ENCODE measurements around the gene MAL.
"Not testable (repeated sequence)": the region's sequence is repeated elsewhere in the genome, so short reads cannot be mapped to it uniquely, and the experiment has no call there.

The MAL gene

DNA sequence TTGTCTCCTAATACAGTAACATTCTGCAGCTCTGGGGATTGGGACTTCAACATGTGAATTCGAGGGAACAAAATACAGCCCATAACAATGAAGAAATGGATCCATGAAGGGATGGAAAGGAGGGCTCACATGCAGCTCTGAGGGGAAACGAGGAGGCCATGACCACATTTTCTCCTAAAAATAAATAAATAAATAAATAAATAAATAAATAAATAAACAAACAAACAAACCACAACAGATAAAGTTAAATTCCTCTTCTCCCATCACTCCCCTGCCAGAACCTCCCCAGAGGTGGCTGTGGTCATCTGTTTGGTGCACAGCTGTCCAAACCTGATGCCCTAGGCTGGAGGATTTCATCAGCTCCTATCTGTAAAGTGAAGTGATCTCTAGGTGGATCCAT is 42.7 kb downstream of the MAL start:
- DNase-seq: no peak

DNA sequence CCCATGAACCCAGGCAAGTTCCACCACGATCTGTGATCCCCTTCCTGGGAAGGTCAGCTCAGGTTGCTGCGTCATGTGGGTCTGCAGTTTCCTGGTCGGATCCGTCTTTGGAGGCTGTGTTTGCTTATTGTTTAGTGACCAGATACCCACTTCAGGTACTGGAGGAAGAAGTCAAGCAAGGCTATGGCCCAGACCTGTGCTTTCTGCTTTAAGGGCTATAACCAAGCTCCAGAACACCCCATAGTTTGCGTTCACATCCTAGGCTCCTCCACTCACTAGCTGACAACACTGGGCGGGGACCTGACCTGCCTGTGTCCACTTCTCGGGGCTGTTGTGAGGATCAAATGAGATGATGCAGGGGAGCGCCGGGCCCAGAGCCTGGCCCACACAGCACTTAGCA is 44.0 kb downstream of the MAL start:
- DNase-seq: no peak

DNA sequence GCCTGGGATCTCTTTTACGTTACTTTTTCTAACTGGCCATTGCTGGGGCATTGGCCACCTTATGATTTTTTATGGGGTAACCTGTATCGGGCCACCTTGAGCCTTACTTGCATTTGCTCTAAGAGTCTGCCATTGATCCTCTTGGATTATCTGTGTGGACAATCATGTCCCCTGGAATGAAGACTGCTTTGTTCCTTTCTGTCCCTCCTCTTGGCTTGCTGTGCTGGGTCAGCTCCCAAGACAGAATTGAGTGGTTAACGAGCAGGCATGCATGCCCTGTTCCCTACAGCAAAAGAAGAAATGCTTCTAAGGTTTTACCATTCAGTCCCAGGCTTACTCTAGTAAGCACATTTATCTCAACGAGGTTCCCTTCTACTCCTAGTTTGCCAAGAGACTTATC is 46.3 kb downstream of the MAL start:
- DNase-seq: no peak

DNA sequence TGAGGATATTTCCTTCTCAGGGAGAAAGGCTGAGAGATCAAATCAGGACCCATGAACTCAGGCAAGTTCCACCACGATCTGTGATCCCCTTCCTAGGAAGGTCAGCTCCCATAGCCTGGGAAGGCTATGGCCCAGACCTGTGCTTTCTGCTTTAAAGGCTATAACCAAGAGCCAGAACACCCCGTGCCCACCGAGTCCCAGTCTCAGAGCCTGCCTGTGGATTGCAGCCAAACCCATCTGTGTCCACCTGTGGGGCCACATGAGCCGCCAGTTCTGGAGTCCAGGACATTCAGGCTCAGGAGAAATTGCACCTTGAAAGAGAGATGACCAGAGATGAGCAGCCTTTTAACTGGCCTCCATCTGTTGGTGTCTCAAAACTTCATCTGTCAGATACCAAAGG is 46.9 kb downstream of the MAL start:
- DNase-seq: no peak

DNA sequence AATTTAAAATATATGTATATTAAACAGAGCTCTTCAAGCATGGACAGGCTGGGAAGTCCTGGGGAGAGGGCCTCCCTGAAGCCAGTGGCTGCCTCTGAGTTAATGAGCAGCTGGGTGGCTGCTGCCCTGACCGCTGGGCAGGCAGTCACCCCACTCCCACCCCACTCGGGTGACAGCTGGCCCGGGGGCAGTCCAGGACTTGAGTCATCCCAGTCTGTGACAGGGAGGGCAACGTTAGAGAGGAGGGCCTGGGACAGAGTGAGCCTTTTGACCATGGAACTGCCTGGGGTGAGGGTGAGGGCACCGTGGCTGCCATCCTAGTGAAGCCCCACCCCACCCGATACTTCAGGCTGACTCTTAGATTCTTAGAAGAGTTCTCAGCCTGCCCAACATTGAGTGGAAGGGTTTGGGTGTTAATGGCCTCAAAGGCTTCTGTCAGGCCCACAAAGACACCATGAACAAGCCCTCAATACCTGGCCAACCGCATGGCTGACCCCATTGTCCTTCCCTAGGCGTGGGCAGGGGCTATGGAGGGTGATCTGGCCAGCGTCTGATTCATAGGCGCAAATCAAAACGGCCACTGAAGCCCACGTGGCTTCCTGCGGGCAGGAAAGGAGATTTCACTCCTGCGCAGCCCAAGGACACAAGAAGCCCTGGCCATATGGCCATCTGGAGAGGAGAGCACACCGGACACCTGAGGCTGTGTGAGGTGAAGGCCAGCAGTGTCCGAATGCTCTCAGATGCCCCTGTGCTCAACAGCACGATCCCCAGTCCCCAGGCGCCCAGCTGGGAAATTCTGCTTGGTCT is 48.6 kb downstream of the MAL start:
- DNase-seq: no peak

DNA sequence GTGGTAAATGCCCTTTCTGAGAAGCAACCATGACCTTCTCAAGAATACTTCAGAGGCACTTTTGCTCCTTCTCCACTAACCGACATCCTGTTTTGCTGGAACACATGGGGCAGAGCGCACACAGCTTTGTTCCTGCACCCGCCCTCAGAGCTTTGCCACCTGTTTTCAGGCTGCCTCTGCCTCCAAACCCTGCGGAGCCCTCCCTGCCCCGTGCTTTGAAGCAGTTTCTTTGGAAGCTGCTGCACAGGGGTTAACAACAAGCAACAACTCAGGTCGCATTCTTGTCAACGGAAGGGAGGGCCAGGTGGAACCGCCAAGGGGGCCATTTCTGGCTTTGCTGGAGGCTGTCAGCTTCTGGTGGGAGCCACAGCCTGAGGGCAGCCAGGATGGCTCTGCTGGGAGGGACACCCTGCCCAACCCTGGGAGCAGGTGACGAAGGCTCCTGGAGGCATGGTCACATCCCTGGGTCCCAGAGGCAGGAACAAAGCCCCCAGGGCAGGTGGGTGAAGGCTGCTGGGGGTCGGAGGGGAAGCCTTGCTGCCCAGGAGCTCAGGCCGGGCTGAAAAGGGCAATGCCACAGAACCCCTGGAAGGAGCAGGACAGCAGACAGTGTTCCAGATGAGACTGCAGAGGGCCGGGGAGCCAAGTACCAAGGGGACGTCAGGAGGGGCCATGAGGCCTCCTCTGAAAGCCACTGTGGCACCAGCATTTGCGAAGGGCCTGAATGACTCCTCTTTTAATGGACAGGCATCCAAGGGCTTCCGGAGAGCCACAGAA is 49.3 kb downstream of the MAL start:
- DNase-seq: no peak

DNA sequence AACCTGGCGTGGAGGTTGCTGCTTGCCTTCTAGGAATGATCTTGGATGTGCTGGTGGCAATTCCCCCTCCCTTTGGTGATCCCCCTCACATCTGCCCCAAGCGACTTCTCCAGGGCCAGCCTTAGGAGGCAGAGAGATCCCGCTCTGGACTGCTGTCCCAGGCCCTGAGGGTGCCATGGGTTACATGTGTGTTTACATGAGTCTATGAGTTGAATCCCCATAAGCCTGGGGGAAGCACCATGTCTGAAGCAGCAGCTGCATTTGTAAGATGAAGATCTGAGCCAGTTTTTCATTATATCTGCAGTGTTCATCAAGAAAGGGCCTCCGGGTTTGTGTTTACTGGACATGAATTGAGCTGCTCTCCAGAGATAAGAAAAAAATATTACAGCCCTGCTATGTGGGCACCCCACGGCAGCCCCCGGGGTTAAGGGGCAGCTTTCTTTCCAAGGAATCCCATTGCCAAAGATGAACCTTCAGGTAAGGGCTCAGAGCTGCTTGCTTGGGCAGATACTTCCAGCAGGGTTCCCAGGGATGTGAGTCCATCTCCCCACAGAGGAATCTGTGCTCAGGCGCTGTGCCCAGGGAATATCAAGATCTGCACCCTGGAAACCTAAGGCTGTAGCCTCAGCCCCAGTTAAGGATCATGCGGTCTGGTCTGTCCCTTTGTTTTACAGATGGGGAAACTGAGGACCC is 50.1 kb downstream of the MAL start:
- DNase-seq: no peak

DNA sequence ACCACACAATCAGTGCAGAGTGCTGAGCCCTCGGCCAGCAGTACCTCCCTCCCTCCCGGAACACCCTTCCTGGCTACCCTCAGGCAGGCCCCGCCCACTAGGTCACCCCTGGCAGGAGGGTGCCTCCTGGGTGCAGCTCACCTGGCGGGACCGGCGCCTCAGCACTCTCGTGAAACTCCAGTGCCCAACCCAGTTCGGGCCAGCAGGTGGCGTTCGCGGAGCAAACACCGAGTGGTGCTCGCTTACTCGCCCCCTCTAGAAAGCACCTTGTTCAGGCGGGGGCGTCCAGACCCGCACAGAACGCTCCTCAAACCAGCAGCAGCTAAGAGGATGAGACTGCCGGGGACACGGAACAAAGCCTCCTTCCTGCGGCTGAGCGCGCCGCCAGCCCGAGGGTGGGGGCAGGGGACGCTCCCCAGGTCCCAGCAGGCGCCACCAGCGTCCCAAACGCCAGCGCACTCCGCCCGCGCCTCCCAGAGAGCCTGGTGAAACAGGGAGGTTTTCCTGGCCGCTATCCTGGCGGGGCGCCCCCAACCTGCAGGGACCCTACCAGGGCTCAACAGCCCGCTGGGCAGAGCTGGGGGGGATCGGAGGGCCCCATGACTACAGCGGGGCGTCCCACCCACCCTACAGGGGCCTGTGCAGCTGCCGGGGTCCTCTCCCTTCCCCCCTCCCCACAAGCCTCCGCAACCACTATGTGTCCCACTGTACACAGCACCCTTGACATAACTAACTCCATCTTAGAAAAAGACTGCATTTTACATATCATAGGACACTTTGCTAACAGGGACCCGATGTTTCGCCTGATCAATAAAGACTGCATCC is 51.4 kb downstream of the MAL start:
- no peak for DNase-seq

DNA sequence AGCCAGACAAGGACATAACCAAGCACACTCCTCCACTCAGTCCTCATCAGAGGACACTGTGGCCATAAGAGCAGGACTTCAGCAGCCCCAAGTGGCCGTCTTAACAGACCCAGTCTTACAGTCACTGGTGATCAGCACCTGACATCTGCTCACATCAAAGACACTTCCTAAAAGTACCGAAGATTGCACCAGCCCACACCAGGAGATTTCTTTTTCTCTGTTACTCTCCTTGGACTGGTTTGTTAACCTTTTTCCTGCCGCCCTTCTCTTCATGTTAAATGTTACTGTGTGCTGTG is 52.0 kb downstream of the MAL start:
- DNase-seq: no peak

DNA sequence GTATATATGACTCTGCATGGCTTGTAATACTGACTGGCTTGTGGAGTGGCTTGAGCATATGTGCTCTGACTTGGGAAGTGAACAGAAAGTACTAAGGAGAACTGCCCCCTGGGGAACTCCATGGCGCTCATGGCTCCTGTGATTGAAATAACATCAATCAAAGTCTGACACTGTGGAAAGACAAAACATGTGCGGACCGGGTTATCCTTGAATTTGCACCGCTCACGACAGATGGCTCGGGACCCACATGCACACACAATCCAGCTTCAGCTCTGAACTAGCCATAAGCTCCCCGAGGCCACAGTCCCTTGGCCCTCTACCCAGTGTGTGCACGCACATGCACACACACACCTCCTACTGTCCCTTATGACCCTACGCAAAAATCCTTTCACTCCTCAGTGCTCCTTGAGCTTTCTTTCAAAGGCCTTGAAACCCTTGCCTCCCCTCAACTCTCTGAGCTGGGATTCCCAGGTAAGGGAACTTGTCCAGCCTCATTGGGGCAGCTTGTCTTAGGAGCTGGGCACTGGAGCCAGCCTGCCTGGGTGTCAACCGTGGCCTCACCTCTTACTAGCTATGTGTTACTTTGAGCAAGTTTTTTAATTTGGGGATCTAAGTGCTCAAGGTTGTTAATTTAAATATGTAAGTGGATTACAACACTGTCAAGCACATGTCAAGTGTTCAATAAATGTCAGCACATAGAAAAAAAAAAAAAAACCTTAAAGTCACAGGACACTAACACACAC is 52.5 kb downstream of the MAL start:
- DNase-seq: no peak

DNA sequence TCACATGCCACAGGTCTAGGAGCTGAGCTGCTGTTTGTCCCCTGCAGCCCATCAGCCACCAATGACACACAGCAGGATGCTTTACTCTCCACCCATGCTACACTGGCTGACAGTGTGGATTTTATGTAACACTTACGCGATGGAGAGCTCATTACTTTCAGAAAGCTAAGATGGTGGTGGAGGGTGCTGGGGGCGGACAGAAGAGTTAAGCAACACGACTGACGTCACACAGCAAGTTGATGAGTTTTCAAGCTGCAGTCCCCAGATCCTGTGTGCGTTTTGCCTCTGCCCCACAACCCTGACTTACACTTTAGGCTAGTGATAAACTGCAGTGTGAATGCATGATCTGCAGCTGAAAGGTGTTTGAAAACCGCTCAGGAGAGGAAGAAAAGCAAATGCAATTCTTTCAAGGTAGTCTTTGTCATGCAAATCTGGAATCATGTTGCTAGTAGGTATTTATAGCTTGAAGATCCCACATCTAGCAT is 53.7 kb downstream of the MAL start:
- DNase-seq: no peak

DNA sequence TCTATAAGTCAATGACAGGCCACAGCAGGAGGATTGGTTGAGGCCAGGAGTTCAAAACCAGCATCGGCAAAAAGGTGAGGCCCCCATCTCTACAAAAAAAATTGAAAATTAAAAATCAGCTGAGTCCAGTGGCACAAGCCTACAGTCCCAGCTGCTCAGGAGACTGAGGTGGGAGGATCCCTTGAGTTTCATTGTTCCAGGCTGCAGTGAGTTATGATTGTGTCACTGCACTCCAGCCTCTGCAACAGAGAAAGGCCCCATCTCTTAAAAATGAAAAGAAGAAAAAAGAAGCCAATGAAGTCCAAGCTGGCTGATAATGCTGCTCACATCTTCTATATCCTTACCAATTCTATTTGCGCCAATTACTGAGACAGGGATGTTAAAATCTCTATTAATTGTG is 57.0 kb downstream of the MAL start:
- DNase-seq: no peak

DNA sequence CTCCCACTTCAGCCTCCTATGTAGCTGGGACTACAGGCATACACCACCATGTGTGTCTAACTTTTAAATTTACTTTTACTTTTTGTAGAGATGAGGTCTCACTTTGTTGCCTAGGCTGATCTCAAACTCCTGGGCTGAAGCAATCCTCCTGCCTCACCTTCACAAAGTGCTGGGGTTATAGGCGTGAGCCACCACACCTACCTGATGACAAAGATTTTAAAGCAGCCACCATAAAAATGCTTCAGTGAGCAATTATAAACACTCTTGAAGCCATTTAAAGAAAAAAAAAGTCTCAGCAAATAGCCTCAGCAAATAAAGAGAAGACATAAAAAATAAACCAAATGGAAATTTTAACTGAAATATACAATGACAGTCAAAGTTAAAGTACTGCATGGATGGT is 60.5 kb downstream of the MAL start:
- DNase-seq: no peak

DNA sequence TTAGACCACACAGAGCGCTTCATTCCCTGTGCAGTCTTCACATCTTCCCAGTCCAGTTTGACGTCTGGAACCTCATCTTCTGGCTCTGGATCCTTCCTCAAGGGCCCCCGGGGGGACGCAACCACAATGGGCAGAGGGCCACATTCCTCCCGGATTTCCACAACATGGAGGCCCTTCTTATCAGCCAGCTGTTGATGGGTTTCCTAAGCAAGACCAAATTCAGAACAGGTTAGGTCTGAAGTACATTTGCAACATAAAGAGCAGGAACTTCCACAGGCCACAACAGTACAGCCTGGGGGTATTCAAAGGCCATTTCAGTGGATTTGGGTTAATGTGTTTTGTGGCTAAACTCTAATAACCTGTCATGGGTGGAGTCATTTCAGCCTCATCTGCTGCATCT is 61.9 kb downstream of the MAL start:
- DNase-seq: no peak

DNA sequence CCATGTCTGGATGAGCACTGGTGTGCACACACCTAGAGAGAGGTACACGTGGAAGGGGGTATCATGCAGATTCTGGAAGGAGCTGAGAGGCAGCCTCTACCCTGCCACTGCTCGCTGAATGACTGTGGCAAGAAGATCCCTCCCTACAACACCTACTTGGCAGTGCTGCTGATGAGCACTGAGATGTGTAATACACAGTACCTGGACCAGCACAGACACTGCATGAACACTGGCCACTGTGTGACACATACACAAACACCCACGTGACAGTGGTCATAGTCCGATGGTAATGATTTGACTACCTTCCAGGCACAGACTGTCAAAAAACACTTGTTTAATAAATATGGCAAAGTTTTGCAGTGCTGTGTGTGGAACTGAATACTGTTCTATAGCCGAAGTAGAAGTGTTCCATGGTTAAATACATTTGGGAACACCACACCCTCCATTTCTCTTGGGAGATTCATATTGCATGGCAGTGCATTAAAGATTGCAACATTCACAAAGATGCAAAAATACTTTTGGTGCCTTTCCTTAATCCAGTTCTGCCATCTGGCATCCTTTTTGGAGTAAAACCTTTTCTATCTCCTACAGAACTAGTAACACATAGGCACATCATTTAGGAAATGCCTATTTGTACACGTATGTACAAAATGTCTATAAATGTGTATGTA is 66.5 kb downstream of the MAL start:
- DNase-seq: no peak

DNA sequence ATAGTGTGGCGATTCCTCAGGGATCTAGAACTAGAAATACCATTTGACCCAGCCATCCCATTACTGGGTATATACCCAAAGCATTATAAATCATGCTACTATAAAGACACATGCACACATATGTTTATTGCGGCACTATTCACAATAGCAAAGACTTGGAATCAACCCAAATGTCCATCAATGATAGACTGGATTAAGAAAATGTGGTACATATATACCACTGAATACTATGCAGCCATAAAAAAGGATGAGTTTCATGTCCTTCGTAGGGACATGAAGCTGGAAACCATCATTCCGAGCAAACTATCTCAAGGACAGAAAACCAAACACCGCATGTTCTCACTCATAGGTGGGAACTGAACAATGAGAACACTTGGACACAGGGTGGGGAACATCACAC is 72.8 kb downstream of the MAL start:
- not testable (repeated sequence) for DNase-seq

DNA sequence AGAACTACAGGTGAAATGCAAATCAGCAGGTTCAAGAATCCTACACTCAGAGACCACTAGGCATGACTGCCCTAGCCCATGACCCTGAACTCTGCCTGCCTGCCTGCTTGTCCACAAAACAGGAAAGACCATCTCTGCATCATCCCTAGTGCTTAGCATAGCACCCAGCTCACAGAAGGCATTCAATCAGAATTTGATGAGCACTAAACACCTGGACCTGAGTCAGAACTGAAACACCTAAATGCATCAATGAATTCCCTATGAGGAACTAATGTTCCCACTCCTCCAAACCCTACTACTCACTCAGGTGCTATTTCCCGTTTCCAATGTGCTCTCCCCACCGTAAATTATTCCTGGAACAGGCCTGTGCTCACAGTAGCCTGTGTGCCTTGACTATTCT is 74.4 kb downstream of the MAL start:
- no peak for DNase-seq

All from cerebellar nuclear complex (tissue), 1 donor.